HepG2 (cell line): ENCODE results near the gene ZNF670.

Experiments
- ARNT ChIP-seq: fragments of 450-650 bp; IDR thresholded peaks from 2 replicates; pipeline ENCODE4 v1.6.1; 2017
- ATF7-NPFF ChIP-seq: sonication (generic); formaldehyde crosslinking; IDR thresholded peaks from 2 replicates; pipeline ENCODE4 v1.8.1; 2023; ENCODE audit warnings: mild to moderate bottlenecking, low read depth, missing genetic modification reagents, moderate library complexity
- ELF1 ChIP-seq: sonication (generic); formaldehyde crosslinking; IDR thresholded peaks from 2 replicates; pipeline ENCODE4 v1.4.0; 2020; ENCODE audit warnings: missing genetic modification reagents
- HOMEZ ChIP-seq: IDR thresholded peaks from 2 replicates; pipeline ENCODE4 v1.6.1; 2016; ENCODE audit warnings: low read depth
- ZBTB33 ChIP-seq: sonication (generic); formaldehyde crosslinking; IDR thresholded peaks from 2 replicates; pipeline ENCODE4 v1.4.0; 2020; ENCODE audit warnings: missing genetic modification reagents
- ZBTB4 ChIP-seq: sonication (generic); formaldehyde crosslinking; IDR thresholded peaks from 2 replicates; pipeline ENCODE4 v1.4.0; 2020; ENCODE audit warnings: missing genetic modification reagents, mild to moderate bottlenecking, borderline replicate concordance
- ZNF224 ChIP-seq: sonication (generic); formaldehyde crosslinking; IDR thresholded peaks from 2 replicates; pipeline ENCODE4 v1.5.0; 2020; ENCODE audit warnings: mild to moderate bottlenecking, missing genetic modification reagents
- ZNF326 ChIP-seq: sonication (generic); formaldehyde crosslinking; IDR thresholded peaks from 2 replicates; pipeline ENCODE4 v1.4.0; 2020; ENCODE audit warnings: missing genetic modification reagents, borderline replicate concordance
- ZNF354B ChIP-seq: sonication (generic); formaldehyde crosslinking; IDR thresholded peaks from 2 replicates; pipeline ENCODE4 v1.8.0; 2022; ENCODE audit warnings: mild to moderate bottlenecking, missing genetic modification reagents
- ZNF510 ChIP-seq: sonication (generic); formaldehyde crosslinking; IDR thresholded peaks from 2 replicates; pipeline ENCODE4 v1.4.0; 2020; ENCODE audit warnings: low read depth, mild to moderate bottlenecking, missing genetic modification reagents
- TF ChIP-seq, protein P1 (sequence below): sonication (generic); formaldehyde crosslinking; IDR thresholded peaks from 2 replicates; pipeline ENCODE4 v1.4.0; 2020; ENCODE audit warnings: missing genetic modification reagents

DNA sequence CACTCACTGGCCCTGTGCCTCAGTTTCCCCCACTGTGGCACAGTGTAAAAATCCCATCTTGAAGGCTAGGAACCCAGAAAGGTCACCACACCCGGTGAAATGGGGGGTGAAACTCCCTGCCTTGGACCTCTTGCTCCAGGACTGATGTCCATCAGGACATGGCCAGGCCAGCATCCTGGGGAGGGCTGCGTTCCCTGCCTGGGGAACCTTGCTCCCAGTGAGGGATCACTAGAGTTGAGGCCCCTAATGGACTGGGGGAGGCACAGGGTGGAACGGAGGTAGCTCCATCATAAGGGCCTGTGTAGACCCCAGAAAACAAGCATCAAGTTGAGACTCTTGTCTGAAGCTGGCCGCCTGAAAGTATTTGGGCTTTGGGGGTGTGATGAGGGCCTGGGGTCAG is 10.4 kb upstream of the ZNF670 start:
- TF ChIP-seq, protein P1, sequence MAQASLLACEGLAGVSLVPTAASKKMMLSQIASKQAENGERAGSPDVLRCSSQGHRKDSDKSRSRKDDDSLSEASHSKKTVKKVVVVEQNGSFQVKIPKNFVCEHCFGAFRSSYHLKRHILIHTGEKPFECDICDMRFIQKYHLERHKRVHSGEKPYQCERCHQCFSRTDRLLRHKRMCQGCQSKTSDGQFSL (CRISPR knock-in tag) = no peak
- TF ChIP-seq ARNT = no peak
- no peak for TF ChIP-seq ZNF224
- TF ChIP-seq HOMEZ (CRISPR knock-in tag) = no peak
- TF ChIP-seq ATF7-NPFF (CRISPR knock-in tag) = no peak
- no peak for TF ChIP-seq ZNF510 (CRISPR knock-in tag)
- no peak for TF ChIP-seq ZNF354B (CRISPR knock-in tag)
- no peak for TF ChIP-seq ZBTB33 (CRISPR knock-in tag)
- TF ChIP-seq ZBTB4 (CRISPR knock-in tag) = no peak
- no peak for TF ChIP-seq ELF1 (CRISPR knock-in tag)
- TF ChIP-seq ZNF326 (CRISPR knock-in tag) = no peak
